ENCODE data around the gene MAU2.

- TF ChIP-seq, protein P1, sequence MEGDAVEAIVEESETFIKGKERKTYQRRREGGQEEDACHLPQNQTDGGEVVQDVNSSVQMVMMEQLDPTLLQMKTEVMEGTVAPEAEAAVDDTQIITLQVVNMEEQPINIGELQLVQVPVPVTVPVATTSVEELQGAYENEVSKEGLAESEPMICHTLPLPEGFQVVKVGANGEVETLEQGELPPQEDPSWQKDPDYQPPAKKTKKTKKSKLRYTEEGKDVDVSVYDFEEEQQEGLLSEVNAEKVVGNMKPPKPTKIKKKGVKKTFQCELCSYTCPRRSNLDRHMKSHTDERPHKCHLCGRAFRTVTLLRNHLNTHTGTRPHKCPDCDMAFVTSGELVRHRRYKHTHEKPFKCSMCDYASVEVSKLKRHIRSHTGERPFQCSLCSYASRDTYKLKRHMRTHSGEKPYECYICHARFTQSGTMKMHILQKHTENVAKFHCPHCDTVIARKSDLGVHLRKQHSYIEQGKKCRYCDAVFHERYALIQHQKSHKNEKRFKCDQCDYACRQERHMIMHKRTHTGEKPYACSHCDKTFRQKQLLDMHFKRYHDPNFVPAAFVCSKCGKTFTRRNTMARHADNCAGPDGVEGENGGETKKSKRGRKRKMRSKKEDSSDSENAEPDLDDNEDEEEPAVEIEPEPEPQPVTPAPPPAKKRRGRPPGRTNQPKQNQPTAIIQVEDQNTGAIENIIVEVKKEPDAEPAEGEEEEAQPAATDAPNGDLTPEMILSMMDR (IDR thresholded peaks at IDR 0.05; ENCODE audit: low read length), result no peak
- no peak for TF ChIP-seq EZH2 (IDR thresholded peaks at IDR 0.05; ENCODE audit: borderline replicate concordance, low read length)
Measured at GRCh38 chr19:19382118-19382517, 61.5 kb downstream of the MAU2 start.
